Stimulated activated CD8-positive, alpha-beta memory T cell treated with anti-CD3 and anti-CD28 coated beads, Interleukin-4, amount 100 ng/mL, for 1 hour (primary cell): ENCODE results near the gene SLTM.
A peak's percentile ranks its signal among the peaks of the same experiment; 100 is the strongest.
"Not testable (repeated sequence)": the region's sequence is repeated elsewhere in the genome, so short reads cannot be mapped to it uniquely, and the experiment has no call there.

Source experiments
- DNase-seq, 2 donors: peaks; one replicate each; pipeline ENCODE4 v3.0.0-alpha.2; 2020; ENCODE audit warnings: low read depth in 2 of 2, low spot score in 1 of 2

The SLTM gene

DNA sequence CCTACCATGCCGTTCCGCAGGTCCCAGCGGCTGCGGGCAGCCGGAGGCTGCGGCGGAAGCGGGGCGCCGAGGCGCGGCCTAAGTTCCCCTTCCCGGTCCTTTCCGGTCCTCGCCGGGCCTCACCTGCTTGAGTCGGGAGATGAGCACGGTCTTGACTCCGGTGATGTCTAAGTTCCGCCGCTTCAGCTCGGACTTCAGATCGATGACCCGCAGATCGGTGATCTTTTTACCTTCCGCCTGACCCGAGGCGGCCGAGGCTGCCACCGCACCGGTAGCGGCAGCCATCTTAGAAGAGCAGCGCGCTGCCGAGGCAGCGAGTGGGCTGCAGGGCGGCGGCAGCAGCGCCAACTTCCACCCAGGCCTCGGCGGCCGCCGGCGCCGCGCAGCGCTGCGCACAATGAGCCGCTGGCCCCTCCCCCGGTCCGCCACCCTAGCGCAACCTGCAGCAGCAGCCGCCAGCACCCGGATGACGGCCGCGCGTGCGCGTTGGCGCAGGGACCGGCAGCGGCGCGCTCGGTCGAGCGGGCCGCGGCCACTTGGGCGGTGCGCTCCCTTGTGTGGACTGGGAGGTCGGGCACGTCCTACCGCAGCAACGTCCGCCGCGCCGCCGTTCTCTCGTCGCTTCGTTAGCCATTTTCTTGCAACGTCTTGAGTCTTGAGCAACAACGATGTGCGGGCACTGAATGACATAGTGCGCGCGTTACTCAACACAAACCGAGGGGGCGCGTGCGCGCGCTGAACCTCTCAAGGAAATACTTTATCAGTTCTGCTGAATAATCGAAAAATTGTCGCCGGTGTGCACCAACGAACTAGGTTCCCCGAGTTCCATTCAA is at the start of gene SLTM:
SLTM (minus strand) TSS at position 399 of the 833 bp plus-strand sequence; CDS start at position 285, 114 bp downstream.
- DNase-seq, result peak; percentile 76 to 82

DNA sequence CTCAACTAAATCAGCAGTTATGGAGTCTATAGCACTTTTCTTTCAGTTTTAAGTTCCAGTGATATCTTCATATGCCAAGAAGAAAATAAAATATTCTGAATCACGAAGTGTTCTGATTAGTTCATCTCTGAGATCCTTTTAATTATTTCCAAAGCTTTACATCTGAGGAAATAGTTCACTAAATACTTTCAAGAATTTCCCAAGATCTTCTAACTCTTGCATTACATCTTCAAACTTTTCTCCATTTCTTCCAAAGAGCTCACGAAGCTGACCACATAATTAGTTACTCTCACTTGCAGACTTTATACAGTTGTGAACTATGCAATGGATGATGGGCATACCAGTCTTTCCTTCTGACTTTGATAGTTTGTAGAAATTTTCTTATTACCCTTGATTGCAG is 49.8 kb upstream of the SLTM start:
- DNase-seq, result no peak

DNA sequence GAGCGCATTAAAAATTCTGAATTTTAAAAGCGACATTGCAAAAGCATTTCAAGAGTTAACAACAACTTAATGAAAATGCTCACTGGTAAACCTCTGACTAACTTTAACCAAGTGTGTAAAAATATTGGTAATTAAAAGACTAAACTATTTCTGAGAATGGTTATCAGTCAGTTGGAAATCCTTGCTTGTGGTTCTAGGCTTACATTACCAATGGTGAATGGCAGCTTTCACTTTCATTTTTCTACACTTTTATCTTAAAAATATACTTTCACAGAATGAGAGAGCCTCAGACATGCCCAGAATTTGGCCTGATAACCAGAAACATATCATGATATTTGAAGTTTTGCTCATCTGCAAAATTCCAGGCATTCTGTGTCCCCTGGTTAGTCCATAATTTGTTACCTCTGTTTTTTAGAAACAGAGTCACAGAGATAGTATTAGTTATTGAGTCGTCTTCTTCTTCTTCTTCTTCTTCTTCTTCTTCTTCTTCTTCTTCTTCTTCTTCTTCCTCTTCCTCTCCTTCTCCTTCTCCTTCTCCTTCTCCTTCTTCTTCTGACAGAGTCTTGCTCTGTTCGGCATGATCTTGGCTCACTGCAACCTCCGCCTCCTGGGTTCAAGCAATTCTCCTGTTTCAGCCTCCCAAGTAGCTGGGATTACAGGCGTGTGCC is 48.5 kb upstream of the SLTM start:
- no peak for DNase-seq

DNA sequence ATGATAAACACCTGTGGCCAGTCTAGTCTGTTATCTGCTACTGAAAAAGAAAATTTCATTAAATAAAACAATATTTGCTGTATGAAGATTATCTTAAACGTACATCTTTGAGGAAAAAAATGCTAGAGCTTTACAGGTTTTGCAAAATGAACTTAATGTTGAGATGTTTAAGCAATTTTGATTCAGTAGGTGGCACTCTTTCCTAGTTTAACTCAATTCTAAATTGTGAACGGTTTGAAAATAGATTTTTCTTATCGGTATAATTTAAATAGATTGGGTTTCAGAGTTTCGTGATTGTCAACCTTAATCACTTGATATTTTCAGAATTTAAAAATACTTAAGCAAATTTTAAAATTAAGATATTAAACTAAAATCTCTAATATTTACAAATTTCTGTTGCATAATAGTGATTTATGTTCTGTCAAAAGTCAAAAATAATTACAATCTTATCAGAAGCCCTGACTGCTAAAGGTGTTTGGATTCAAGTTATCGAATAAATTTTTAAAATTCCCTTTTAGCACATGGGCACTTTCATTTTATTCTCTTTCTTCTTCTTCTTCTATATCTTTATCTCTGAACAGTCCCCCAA is 47.0 kb upstream of the SLTM start:
- DNase-seq, result no peak

DNA sequence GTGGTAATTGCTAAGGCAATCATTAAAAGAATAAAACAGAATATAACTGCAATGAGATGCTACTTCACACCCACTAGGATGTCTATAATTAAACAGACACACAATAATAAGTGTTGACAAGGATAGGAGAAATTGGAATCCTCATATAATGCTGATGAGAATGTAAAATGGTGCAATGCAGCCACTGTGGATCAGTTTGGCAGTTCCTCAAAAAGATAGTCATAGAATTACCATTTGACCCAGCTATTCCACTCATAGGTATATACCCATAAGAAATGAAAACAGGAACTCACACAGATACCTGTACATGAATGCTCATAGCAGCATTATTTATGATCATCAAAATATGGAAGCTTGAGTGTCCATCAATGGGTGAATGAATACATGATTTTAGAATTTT is 44.4 kb upstream of the SLTM start:
- DNase-seq, result no peak

DNA sequence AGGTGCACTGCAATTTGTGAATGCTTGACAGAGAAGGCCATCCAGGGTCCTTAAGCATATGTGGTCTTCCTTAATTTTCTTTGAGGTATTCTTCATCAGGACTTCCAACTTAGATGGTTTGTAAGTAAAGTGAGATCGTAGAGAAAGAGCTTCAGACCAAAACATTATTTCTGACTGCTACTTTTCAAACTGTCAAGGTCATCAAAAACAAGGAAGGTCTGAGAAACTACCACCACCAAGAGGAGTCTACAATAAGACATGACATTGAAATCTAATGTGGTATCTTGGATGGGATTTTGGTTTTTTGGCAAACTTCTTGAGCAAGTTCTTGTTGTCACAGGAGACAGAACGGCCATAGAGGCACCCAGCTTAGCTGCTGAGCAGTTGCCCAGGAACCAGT is 34.0 kb upstream of the SLTM start:
- no peak for DNase-seq

DNA sequence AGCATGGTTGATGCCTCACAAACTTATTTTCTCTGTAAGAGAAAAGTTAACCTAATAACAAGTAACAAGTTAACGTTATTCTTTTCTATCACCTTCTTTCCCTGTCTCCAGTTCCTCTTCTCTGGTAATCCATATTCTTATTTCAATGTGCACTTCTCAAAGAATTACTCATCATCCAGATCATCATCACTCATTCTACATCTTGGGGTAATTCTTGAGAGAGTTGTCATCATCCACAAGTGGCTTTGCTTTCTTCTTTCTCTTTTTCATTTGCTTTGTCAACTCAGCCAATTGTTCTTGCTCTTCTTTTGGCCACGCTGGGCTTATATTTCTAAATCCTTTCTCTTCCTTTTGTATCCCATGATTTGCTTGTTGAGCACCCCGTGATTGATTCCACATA is 33.2 kb upstream of the SLTM start:
- no peak for DNase-seq

DNA sequence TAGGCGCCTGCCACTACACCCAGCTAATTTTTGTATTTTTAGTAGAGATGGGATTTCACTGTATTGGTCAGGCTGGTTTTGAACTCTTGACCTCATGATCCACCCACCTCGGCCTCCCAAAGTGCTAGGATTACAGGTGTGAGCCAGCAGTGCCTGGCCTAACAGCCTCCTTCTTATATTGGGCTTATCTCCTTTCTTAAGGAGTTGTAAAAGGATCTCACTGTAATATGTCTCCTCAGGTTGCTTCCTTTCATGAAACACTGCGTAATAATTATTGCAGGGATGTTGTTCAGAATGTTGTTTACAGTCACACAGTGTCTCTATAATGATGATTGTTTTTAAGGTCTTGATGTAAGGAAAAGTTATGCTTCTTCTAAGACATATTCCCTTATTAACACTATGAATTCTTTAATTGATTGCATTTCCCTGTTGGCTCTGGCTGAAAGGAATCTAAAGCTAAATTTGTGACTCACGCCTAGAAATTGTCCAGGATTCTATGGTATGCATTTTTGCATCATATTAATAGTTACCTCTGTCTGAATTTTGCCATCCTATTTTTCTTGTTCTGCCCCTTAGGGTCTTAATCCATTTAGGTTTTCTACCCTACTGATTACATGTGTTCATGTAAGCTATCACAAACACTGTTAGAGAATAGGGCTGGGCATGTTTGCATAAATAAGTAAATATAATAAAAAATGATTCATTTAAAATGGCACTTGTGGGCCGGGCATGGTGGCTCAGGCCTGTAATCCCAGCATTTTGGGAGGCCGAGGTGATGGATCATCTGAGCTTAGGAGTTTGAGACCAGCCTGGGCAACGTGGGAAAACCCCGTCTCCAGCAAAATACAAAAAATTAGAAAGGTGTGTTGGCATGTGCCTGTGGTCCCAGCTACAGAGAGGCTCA is 29.4 kb upstream of the SLTM start:
- no peak for DNase-seq

DNA sequence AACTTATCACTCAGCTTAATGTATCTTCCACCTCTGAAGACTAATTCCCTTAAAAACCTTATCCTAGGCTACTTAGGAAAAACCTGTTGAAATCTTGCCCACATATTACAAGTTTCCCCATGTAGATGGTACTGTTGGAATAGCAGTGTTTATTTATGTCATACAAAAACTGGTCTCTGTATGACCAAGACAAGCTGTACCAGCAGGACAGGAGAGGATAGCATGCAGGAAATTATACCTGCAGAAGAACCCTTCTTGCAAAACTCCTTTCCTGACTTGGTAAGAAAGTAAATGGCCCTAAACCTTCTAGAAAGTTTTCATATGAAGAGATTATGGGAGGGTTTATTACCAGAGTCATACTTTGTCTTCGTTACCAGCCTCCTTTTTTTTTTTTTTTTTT is 28.7 kb upstream of the SLTM start:
- no peak for DNase-seq

DNA sequence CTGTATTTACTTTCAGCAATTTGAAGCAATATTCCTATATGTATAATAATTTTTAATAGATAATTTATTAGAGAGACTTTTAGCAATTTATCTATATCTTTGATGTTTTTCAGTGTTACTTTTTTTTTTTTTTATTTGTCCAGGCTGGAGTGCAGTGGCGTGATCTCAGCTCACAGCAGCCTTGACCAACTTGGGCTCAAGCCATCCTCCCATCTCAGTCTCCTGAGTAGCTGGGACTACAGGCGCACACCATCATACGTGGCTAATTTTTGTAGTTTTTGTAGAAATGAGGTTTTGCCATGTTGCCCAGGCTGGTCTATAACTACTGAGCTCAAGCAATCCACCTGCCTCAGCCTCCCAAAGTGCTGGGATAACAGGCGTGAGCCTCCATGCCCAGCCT is 25.3 kb upstream of the SLTM start:
- DNase-seq, result no peak

DNA sequence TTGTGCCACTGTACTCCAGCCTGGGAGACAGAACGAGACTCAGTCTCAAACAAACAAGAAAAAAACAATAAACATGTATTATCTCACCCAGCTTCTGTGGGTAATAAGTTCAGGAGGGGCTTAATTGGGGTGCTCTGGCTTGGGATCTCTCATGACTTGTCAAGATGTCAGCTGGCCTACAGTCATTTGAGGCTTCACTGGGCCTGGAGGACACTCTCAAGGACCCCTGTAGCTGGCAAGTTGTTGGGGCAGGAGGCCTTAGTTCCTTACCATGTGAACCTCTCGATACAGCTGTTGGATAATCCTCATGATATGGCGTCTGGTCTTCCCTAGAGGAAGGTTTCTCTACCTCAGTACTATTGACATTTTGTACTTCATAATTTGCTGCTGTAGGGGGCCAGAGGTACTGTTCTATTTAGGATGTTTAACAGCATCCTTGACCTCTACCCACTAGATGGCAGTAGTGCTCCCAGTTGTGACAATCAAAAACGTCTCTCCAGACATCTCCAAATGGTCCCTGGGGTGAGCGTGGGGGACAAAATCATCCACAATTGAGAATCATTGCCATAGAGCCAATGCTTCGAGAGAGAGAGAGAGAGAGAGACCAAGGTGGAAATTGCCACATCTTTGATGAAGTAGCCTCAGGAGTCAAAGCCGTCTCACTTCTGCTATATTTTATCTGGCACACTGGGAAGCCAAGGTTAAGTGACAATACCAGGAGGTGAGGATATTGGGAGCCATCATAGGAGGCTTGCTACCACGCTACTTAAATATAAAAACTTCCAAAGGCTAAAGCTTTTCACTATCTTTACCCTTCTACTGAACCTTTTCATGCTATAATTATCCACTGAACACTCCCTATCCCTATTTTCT is 23.9 kb upstream of the SLTM start:
- DNase-seq, result peak; percentile 20 to 39

DNA sequence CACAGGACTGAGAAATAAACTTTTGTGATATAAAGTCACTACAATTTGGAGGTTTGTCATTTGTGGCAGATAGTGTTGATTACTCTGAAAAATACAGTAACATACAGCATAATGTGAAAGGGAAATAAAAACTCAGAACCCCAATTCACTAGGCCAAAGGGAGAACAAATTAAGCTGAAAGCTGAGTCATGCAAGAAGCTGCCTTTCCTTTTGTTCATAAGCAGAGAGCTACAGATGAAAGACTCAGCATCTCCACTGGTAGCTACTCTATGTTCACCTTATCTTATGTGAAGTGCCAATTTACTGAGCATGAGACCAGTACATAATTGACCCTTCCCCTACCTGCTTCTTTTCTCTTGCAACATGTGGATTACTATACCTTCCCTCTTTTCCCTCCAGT is 19.3 kb upstream of the SLTM start:
- DNase-seq, result no peak

DNA sequence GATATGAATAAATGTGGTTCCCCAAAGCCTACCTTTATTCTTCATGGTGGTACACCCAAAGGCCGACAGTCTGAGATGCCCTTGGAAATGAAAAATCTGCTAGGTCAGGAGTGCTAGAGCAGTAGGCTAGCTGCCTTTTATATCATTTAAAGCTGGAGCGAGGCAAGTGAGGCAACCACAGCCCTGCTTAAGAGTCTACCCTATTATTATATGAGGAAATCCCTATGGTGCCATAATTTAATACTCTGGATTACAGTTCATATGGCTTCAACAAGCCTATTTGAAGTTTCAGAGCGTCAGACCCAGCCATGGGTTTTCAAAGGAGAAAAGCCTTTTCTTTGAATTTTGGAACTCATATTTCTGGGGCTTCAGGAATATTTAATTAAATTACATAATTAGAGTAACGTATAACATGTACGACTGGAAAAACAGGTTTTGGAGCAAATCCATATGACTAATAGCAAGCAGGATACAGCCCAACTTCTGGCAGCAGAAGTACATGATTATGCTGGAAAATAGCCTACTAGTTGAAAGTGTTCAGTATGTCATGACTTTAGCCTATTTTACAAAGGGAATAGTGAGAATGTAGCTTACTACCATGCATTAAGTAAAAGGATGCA is 18.0 kb upstream of the SLTM start:
- DNase-seq, result no peak

DNA sequence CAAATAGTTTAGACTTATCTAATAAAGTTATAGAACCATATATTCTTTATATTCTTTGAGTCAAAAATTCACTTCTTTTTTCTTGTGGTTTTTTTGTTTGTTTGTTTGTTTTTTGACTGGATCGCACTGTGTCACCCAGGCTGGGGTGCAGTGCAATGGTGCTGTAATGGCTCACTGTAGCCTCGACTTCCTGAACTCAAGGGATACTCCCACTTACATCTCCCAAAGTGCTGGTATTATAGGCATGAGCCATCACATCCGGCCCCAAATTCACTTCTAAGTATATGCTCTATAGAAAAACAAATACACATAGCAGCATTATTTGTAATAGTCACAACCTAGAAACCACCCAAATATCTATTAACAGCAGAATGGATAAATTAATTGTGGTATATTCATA is 13.7 kb upstream of the SLTM start:
- no peak for DNase-seq

DNA sequence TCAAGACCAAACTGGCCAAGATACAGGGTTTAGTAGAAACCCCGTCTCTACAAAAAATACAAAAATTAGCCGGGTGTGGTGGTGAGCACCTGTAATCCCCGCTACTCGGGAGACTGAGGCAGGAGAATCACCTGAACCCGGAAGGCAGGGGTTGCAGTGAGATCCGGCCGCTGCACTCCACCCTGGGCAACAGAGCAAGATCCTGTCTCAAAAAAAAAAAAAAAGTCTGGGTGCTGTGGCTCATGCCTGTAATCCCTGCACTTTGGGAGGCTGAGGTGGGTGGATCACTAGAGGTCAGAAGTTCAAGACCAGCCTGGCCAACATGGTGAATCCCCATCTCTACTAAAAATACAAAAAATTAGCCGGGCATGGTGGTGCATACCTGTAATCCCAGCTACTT is 1.5 kb upstream of the SLTM start:
- not testable (repeated sequence) for DNase-seq

DNA sequence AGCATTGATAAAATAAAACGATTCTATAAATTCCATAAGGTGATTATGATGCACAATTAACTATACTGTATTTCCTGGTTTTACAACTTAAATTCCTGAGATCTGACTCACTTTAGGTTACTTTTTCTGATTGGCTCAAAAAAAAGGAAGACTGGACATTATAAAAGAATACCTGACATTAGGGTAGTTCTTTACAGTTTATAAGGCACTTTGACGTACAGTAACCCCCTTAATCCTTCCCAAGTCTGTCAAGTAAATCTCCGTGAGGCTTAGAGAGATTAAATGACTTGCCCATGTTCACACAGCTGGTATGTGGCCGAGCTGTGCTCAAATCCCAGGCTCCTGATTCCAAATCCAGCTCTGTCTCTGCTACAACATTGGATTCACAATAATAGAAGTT is 1.0 kb upstream of the SLTM start:
- DNase-seq, result no peak

DNA sequence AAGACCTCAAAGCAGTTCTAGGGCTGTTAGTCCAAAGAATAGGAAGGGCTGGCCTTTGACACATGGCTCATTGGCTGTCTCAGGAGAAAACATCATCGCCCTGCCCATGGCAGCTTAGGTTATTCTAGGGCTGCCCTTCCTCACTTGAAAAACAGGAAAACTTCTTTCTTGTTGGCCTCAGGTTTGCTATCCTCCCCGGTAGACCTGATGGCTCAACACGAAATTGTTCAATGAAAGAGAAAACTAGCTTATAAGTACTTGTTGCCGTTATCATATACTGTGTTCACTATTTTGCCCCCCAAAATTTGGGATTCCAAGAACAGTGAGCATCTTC is 602 bp upstream of the SLTM start:
- no peak for DNase-seq

DNA sequence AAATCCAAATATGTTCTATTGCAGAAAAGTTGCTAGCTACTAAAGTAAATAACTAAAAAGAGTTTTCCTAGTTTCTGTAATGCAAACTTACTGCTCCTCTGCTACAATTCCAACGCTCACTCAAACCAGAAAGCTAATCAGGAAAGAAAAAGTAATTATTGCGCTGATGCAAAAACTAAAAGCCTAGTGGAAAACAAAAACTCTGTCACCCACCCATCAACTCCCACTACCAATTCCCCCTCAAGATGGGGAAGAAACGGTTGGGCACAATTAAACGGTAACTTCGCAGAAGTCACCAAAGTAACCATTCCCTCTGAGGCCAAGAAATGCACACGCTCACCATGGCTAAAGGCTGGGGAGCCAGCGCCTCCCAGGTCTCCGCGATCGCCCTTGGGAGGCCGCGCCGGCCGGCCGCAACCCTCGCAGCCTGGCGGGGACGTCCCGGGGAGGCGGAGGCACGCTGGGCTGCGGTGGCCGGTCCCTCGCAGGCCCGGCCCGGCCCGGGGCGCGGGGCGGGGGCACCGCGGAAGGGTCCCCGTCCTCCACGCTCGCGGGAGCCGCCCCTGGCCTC is 684 bp downstream of the SLTM start:
- DNase-seq, result no peak

DNA sequence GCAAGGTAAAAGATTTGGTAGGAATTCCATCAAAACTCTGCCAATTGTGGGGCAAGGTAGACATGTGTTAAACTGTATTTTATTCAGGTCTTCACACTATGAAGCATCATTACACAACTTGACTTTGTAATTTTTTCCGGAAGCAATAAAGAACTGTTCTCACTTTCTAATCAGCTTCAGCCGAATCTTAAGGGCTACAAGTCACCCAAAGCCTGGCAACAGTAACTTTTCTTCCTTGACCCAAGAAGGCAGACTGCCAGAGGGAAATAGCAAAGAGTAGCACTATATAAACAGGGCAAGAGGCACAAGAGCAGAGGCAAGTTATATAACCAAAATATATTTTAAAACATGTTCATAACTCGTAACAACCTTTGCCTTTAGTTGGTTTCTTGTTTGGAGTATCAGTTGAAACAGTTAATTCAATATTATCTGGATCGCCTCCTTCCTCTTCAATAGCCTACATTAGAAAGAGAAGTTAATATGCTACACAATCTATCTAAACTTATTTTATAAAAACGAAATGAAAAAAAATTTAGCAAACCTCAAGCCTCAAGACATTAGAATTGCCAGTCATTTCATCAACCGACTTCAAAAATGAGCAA is 1.4 kb downstream of the SLTM start:
- DNase-seq, result no peak
